ENCODE data around the gene FBXO15. TPM values are rescaled to one million over a fixed set of nuclear protein-coding genes. Genes with fewer than 3 reads are reported as not detected.

FBXO15 gene
- total RNA-seq, 1 experiment from 2014 or later = 0.36 TPM

DNA sequence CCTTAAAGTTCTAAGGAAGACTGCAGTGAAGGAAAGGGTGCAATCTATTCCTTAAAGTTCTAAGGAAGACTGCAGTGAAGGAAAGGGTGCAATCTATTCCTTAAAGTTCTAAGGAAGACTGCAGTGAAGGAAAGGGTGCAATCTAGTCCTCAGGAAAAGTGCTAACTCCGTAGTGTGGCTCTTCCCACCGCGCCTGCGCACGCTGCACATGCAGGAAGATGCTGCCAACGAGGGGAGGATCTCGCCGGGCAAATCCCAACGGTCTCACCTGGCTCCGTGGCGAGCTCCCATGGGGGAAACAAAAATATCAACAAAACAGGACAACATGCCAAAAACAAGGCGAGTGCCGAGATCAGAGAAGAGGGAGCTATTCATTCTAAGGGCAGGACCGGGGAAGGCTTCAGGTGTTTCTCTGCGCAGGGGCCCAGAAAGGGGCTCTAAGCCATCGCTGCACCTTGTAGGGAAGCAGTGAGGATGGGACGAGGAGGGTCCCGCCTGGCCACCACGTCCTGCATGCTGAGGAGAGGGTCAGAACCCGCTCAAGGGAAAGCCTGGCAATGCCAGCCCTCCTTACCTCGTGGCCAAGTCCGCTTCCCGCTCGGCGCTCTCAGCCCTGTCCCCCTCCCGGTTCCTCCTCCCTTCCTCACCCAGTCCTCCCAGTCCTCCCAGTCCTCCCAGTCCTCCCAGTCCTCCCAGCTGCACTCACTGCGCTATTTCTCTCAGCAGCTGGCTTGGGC is 25.2 kb upstream of the FBXO15 start:
- Histone ChIP-seq H3K27ac (no peak overlapping the region), H3K4me3 (no peak overlapping the region), H3K27me3 (no peaks in the 10 kb centered on the region), H3K4me1 (no peaks in the 10 kb centered on the region), H3K36me3 (no peaks in the 10 kb centered on the region), H3K9me3 (replicated peaks) (no peaks in the 10 kb centered on the region)
- DNase-seq = no peak

GRCh38 chr18:74171910-74172606 is 24.4 kb upstream of the FBXO15 start:
- no peaks in the 10 kb centered on the region for H3K27me3 ChIP-seq
- no peaks in the 10 kb centered on the region for H3K36me3 ChIP-seq
- no peak overlapping the region for H3K27ac ChIP-seq
- H3K4me3 ChIP-seq = no peak overlapping the region
- no peak for DNase-seq
- no peaks in the 10 kb centered on the region for H3K4me1 ChIP-seq
- no peaks in the 10 kb centered on the region for H3K9me3 ChIP-seq (replicated peaks)

GRCh38 chr18:74166386-74166785 is 18.8 kb upstream of the FBXO15 start:
- no peak for DNase-seq
- Histone ChIP-seq H3K9me3 (replicated peaks) (no peaks in the 10 kb centered on the region), H3K4me1 (no peaks in the 10 kb centered on the region), H3K4me3 (no peak overlapping the region), H3K27me3 (no peaks in the 10 kb centered on the region), H3K27ac (no peak overlapping the region), H3K36me3 (no peaks in the 10 kb centered on the region)

DNA sequence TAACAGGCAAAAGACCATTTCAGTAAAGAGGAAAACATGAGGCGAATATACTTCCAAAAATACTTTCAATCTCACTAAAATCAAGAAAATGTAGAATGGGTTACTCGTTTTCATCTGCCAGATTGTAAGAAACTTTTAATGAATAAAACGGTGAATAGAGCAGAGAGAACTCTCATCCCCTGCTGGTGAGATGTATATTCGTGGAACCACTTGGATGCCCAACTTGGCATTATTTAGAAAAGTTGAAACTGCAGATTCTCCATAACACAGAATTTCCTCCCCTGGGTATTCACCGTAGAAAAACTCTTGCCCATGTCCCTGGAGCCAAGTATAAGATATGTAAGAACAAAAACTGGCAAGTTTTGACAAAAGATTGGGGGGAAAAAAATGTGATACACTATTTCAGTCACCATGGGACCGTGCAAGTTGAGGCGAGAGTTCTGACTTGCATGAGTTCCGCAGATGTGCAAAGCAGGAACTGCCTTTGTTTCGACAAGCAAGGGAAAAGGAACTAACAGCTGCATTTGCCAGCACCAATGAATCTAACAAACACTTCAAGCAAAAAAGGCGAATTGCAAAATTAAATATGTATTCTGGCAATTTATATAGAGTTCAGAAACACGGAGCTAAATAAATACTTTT is 15.5 kb upstream of the FBXO15 start:
- Histone ChIP-seq H3K27ac (no peak overlapping the region), H3K27me3 (no peaks in the 10 kb centered on the region), H3K36me3 (no peaks in the 10 kb centered on the region), H3K4me1 (no peaks in the 10 kb centered on the region), H3K9me3 (replicated peaks) (no peaks in the 10 kb centered on the region), H3K4me3 (no peak overlapping the region)
- DNase-seq = no peak

GRCh38 chr18:74155276-74155675 is 7.6 kb upstream of the FBXO15 start:
- Histone ChIP-seq H3K27ac (no peak overlapping the region), H3K27me3 (no peaks in the 10 kb centered on the region), H3K4me3 (no peak overlapping the region), H3K4me1 (no peaks in the 10 kb centered on the region), H3K36me3 (peaks cover 7% of the 10 kb centered on the region; the same call in 1 of the 2 replicates), H3K9me3 (replicated peaks) (no peaks in the 10 kb centered on the region)
- no peak for DNase-seq

DNA sequence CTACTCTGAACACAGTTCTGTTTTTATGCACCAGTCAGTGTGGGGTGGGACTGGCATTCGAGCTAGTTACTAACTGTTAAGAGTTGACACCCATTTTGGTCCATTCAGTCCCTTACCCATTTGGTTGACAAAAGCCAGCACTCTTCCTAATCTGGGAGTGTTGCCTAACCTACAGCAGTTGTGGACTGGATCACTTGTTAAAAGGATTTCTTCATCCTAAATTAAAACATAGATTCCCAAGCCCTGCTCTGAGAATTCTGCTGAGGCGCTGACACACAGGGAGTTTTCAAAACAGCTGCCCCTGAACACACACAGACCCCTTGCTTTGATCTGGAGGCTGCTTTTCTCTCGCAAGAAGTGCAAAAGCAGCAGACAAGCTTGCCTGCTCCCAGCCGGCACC is 7.1 kb upstream of the FBXO15 start:
- peaks cover 7% of the 10 kb centered on the region; the same call in 1 of the 2 replicates for H3K36me3 ChIP-seq
- H3K27ac ChIP-seq = no peak overlapping the region
- H3K4me3 ChIP-seq = no peak overlapping the region
- no peaks in the 10 kb centered on the region for H3K27me3 ChIP-seq
- H3K4me1 ChIP-seq = no peaks in the 10 kb centered on the region
- DNase-seq = no peak
- no peaks in the 10 kb centered on the region for H3K9me3 ChIP-seq (replicated peaks)

DNA sequence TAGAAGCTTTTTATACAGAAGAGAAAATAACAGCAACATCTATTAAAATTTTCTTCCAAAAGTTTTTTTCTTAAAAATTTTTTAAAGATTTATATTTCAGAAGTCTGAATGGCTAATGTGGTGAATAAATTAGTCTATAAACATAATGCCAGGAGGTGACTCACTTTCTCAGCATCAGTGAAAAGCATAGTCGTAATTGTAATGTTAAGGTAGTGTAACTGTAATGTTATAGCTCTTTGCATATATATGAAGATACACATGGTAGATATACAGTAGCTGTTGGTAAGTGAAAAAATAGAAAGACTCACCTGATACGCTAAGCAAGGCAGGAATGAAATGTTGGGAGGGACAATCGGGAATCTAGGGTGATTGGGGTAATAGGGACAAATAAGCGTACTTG is 6.2 kb upstream of the FBXO15 start:
- Histone ChIP-seq H3K9me3 (replicated peaks) (no peaks in the 10 kb centered on the region), H3K36me3 (peaks cover 7% of the 10 kb centered on the region; the same call in 1 of the 2 replicates), H3K4me3 (no peak overlapping the region), H3K27me3 (no peaks in the 10 kb centered on the region), H3K4me1 (no peaks in the 10 kb centered on the region), H3K27ac (no peak overlapping the region)
- no peak for DNase-seq

DNA sequence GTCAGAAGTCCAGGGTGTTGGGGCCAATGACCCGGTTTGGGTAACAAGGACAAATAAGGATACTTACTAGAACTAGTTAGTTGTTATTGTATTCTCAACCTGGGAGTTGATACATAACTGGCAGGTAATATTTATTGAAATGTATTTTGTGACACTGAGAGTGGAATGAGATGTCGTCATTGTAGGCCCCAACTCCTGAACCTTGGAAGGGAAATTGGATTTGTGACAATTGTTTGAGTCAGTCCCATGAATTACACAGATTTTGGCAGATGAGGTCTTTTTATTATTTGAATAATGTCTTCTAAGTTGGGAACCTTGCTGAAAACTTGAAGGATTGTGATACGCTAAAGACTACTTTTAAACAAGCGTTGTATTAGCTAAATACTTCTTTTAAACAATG is 5.7 kb upstream of the FBXO15 start:
- Histone ChIP-seq H3K27ac (no peak overlapping the region), H3K36me3 (peaks cover 7% of the 10 kb centered on the region; the same call in 1 of the 2 replicates), H3K27me3 (no peaks in the 10 kb centered on the region), H3K4me1 (no peaks in the 10 kb centered on the region), H3K4me3 (no peak overlapping the region), H3K9me3 (replicated peaks) (no peaks in the 10 kb centered on the region)
- DNase-seq = no peak

GRCh38 chr18:74152857-74153256 is 5.2 kb upstream of the FBXO15 start:
- Histone ChIP-seq H3K9me3 (replicated peaks) (no peaks in the 10 kb centered on the region), H3K36me3 (peaks cover 7% of the 10 kb centered on the region; the same call in 1 of the 2 replicates), H3K4me1 (no peaks in the 10 kb centered on the region), H3K27me3 (no peaks in the 10 kb centered on the region), H3K27ac (no peak overlapping the region), H3K4me3 (no peak overlapping the region)
- DNase-seq = no peak

DNA sequence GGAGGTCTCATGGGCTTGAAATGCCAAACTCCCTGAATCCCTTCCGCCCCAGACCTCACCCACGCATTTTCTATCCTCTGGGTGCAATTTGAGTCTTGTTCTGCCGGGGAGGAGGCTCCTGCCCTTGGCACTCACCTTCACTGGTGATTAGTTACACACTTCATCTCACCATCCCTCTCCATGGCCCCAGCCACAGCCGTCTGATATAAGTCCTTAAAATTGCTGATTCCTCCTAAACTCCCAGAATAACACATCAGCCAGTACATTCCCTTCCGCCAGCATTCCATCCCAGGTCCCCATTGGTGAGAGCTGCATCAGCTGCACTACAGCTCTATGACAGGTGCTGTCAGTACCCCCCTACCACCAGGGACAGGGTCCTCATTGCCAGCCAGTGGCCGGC is 4.6 kb upstream of the FBXO15 start:
- H3K27ac ChIP-seq = no peak overlapping the region
- H3K36me3 ChIP-seq = peaks cover 7% of the 10 kb centered on the region; the same call in 1 of the 2 replicates
- H3K4me1 ChIP-seq = no peaks in the 10 kb centered on the region
- no peak overlapping the region for H3K4me3 ChIP-seq
- no peaks in the 10 kb centered on the region for H3K9me3 ChIP-seq (replicated peaks)
- DNase-seq = no peak
- no peaks in the 10 kb centered on the region for H3K27me3 ChIP-seq

DNA sequence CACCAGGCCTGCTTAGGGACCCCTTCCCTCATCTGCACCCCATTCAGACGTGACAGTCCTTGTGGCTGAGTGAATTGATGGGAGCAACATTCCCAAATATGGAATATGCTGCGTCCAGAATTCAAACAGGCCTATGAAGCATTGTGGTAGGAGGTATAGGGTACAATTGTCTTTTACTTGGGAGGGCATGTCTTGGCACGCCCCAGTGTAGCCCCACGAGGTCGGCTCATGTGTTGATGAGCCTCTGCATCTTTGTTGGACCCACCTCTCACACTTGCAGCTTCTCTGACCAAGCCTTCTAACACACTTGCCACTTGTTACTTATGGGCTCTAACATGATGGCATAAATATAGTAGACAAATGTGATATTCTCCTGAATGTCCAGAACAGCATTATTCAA is 2.2 kb upstream of the FBXO15 start:
- H3K27ac ChIP-seq = no peak overlapping the region
- DNase-seq = no peak
- no peaks in the 10 kb centered on the region for H3K4me1 ChIP-seq
- no peaks in the 10 kb centered on the region for H3K9me3 ChIP-seq (replicated peaks)
- H3K27me3 ChIP-seq = no peaks in the 10 kb centered on the region
- H3K36me3 ChIP-seq = no peaks in the 10 kb centered on the region
- no peak overlapping the region for H3K4me3 ChIP-seq

- H3K9me3 ChIP-seq (replicated peaks) = no peaks in the 10 kb centered on the region
- DNase-seq = no peak
- H3K4me3 ChIP-seq = peak overlapping the region; percentile 83
- peak overlapping the region; percentile 80 for H3K27ac ChIP-seq
- no peaks in the 10 kb centered on the region for H3K27me3 ChIP-seq
- H3K4me1 ChIP-seq = no peaks in the 10 kb centered on the region
- H3K36me3 ChIP-seq = no peaks in the 10 kb centered on the region
These were observed 973 bp upstream of the FBXO15 start for GRCh38 chr18:74148543-74149070.

DNA sequence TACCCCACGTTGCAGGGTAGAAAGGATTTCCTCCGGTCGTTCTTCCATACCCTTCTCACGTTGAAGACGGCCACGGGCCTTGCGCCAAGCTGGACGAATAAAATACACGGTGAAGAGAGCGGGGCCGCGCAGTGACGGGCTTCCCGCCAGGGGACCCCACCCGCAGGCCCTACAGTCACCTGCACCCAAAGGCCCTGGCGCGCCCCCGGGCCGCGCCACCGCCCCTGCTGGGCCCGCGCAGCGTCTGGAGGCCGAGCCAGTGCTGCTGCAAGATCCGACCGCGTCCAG is 199 bp downstream of the FBXO15 start:
- no peaks in the 10 kb centered on the region for H3K9me3 ChIP-seq (replicated peaks)
- H3K4me1 ChIP-seq = no peaks in the 10 kb centered on the region
- no peaks in the 10 kb centered on the region for H3K36me3 ChIP-seq
- no peaks in the 10 kb centered on the region for H3K27me3 ChIP-seq
- H3K4me3 ChIP-seq = peak overlapping the region; percentile 83
- H3K27ac ChIP-seq = no peak overlapping the region
- DNase-seq = no peak

- Histone ChIP-seq H3K9me3 (replicated peaks) (no peaks in the 10 kb centered on the region), H3K27ac (no peak overlapping the region), H3K4me3 (no peak overlapping the region), H3K36me3 (no peaks in the 10 kb centered on the region), H3K27me3 (no peaks in the 10 kb centered on the region), H3K4me1 (no peaks in the 10 kb centered on the region)
- DNase-seq = no peak
These were observed 878 bp downstream of the FBXO15 start for GRCh38 chr18:74146756-74147155.

DNA sequence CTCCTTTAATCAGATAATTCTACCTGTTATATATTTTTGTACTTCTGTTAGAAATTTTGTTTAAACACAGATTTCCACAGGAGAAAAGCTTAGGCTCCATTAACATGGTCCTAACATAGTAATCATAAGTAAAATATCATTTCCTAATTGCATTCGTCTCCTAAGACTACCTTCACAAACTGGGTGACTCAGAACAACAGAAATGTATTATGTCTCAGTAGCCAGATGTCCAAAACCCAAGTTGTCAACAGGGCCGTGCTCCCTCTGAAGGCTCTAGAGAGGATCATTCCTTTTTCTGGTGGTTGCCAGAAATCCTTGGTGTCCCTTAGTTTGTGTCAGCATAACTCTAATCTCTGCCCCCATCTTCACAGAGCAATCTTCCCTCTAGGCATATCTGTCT is 5.4 kb downstream of the FBXO15 start:
- Histone ChIP-seq H3K36me3 (no peaks in the 10 kb centered on the region), H3K4me1 (no peaks in the 10 kb centered on the region), H3K27me3 (no peaks in the 10 kb centered on the region), H3K9me3 (replicated peaks) (no peaks in the 10 kb centered on the region), H3K4me3 (no peak overlapping the region), H3K27ac (no peak overlapping the region)
- no peak for DNase-seq
